ENCODE data around the gene DENND4C.

DNA sequence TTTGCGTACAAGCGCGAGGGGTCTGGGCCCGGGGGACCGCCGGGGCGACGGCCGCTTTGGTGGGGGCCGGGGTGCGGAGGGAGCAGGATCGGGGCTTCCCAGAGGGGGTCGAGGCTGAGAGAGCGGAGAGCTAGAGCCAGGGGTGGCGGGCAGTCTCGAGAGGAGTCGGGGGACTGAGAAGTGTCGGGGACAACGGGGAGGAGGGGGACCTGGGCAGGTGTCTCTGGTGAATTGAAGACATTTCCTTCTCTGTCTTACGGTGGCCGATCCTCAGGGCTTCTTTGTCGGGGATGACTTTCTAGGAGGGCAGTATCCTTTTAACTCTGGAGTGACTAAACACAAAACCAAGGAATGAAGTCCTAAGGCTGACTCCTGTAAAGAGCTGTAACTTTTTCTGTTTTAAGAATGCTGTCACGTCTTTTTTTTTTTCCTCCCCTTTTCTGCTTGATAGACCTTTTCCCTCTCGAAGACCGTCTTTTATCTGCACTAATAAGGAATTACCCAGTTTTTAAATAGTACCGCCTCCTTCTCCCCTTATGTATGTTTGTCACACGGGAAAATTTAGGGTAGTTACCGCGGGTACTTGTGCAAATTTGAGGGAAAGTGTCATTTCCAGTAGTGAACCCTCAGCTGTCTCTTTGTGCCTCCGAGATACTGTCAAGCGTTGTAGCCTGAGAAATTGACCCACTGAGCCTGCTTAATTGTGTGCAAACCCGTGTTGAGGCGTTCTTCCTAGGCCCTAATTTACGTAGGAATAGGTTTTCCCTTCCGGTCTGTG lies 822 bp downstream of the DENND4C start:
- TF ChIP-seq, protein P1, sequence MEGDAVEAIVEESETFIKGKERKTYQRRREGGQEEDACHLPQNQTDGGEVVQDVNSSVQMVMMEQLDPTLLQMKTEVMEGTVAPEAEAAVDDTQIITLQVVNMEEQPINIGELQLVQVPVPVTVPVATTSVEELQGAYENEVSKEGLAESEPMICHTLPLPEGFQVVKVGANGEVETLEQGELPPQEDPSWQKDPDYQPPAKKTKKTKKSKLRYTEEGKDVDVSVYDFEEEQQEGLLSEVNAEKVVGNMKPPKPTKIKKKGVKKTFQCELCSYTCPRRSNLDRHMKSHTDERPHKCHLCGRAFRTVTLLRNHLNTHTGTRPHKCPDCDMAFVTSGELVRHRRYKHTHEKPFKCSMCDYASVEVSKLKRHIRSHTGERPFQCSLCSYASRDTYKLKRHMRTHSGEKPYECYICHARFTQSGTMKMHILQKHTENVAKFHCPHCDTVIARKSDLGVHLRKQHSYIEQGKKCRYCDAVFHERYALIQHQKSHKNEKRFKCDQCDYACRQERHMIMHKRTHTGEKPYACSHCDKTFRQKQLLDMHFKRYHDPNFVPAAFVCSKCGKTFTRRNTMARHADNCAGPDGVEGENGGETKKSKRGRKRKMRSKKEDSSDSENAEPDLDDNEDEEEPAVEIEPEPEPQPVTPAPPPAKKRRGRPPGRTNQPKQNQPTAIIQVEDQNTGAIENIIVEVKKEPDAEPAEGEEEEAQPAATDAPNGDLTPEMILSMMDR (IDR thresholded peaks at IDR 0.05; ENCODE audit: borderline replicate concordance, extremely low read depth, low read length, poor library complexity, severe bottlenecking): no peak
- TF ChIP-seq EZH2 (IDR thresholded peaks at IDR 0.05; ENCODE audit: borderline replicate concordance, low read depth, low read length, severe bottlenecking): no peak

All from DND-41 (cell line).